ENCODE measurements around the gene RAB8B. TPM values are rescaled to one million over a fixed set of nuclear protein-coding genes. Genes with fewer than 3 reads are reported as not detected.

RAB8B gene
- total and polyA plus RNA-seq, 2 of the 13 experiments (the other 11 are each of a cell fraction or from before 2014, with no cell fraction given), result 6.8 to 14.2 TPM

DNA sequence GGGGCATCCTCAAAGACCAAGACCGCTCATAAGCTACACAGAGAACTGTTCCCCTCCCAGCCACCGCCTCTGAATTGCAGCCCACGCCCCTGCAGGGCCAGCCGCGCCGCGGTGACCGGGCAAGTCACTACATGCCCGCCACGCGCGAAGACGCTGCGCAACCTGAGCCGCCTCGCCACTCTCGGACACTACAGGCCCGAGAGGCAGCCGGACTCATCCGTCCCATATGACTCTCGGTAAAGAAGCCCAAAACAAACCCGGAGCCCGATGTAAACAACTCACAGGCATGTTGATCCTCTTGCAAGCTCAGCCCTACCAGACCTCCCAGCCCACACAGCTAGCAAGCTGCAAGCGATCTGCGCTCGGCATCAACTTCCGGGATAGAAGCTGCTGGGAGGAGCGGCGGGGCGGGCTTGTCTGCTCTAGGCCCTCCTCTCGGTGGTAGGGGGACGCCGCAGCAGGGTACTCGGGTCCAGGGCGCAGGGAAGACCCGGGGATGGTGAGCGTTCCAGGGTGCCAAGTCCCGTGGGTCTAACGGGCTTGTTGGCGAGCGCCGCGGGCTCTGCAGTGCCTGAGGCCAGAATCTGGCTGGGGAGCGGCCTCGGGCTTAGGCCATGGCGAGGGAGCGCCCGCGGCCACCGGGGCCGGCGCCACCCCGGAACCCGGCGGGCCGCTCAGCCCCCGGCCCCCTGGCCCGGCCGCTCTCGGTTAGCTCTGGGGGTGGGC, 32.1 kb upstream of the RAB8B start, which contains the start of gene RPS27L (continued):
- TF ChIP-seq CEBPB (IDR thresholded peaks at IDR 0.05; ENCODE audit: borderline replicate concordance, low read depth, low read length), result no peak
- TF ChIP-seq CBFB (CRISPR knock-in tag; IDR thresholded peaks at IDR 0.05), result no peak; the same call in 1 of the 2 replicates
- 0 out of 2 replicates have a peak, but pooled peaks have one; percentile 14 for TF ChIP-seq PPARG (CRISPR knock-in tag; conservative IDR thresholded peaks at IDR 0.05)
- TF ChIP-seq NFRKB (IDR thresholded peaks at IDR 0.05), result no peak
- TF ChIP-seq, protein P1, sequence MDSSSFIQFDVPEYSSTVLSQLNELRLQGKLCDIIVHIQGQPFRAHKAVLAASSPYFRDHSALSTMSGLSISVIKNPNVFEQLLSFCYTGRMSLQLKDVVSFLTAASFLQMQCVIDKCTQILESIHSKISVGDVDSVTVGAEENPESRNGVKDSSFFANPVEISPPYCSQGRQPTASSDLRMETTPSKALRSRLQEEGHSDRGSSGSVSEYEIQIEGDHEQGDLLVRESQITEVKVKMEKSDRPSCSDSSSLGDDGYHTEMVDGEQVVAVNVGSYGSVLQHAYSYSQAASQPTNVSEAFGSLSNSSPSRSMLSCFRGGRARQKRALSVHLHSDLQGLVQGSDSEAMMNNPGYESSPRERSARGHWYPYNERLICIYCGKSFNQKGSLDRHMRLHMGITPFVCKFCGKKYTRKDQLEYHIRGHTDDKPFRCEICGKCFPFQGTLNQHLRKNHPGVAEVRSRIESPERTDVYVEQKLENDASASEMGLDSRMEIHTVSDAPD (CRISPR knock-in tag; IDR thresholded peaks at IDR 0.05), result no peak
- no peak for TF ChIP-seq ZNF773 (CRISPR knock-in tag; IDR thresholded peaks at IDR 0.05; ENCODE audit: borderline replicate concordance)
- no peak for TF ChIP-seq SNAPC2 (CRISPR knock-in tag; IDR thresholded peaks at IDR 0.05)
- TF ChIP-seq, protein P2, sequence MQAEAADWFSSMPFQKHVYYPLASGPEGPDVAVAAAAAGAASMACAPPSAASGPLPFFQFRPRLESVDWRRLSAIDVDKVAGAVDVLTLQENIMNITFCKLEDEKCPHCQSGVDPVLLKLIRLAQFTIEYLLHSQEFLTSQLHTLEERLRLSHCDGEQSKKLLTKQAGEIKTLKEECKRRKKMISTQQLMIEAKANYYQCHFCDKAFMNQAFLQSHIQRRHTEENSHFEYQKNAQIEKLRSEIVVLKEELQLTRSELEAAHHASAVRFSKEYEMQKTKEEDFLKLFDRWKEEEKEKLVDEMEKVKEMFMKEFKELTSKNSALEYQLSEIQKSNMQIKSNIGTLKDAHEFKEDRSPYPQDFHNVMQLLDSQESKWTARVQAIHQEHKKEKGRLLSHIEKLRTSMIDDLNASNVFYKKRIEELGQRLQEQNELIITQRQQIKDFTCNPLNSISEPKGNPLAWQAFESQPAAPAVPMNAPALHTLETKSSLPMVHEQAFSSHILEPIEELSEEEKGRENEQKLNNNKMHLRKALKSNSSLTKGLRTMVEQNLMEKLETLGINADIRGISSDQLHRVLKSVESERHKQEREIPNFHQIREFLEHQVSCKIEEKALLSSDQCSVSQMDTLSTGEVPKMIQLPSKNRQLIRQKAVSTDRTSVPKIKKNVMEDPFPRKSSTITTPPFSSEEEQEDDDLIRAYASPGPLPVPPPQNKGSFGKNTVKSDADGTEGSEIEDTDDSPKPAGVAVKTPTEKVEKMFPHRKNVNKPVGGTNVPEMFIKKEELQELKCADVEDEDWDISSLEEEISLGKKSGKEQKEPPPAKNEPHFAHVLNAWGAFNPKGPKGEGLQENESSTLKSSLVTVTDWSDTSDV (CRISPR knock-in tag; IDR thresholded peaks at IDR 0.05), result peak; percentile 85; the same call in 1 of the 2 replicates
- TF ChIP-seq MLLT10 (CRISPR knock-in tag; IDR thresholded peaks at IDR 0.05), result no peak
- 0 out of 2 replicates have a peak, but pooled peaks have one; percentile 34 for TF ChIP-seq ZNF761 (CRISPR knock-in tag; conservative IDR thresholded peaks at IDR 0.05)
- TF ChIP-seq ZC3H13 (CRISPR knock-in tag; IDR thresholded peaks at IDR 0.05), result no peak
- TF ChIP-seq ZKSCAN1 (IDR thresholded peaks at IDR 0.05; ENCODE audit: low read length), result no peak
- TF ChIP-seq HDAC1 (CRISPR knock-in tag; IDR thresholded peaks at IDR 0.05), result peak; percentile 88
- peak; percentile 86 for TF ChIP-seq SP5 (CRISPR knock-in tag; IDR thresholded peaks at IDR 0.05; ENCODE audit: borderline replicate concordance, low read depth)
- 0 out of 2 replicates have a peak, but pooled peaks have one; percentile 17 for TF ChIP-seq ZNF333 (CRISPR knock-in tag; IDR thresholded peaks at IDR 0.05; ENCODE audit: borderline replicate concordance)
- TF ChIP-seq, protein P3, sequence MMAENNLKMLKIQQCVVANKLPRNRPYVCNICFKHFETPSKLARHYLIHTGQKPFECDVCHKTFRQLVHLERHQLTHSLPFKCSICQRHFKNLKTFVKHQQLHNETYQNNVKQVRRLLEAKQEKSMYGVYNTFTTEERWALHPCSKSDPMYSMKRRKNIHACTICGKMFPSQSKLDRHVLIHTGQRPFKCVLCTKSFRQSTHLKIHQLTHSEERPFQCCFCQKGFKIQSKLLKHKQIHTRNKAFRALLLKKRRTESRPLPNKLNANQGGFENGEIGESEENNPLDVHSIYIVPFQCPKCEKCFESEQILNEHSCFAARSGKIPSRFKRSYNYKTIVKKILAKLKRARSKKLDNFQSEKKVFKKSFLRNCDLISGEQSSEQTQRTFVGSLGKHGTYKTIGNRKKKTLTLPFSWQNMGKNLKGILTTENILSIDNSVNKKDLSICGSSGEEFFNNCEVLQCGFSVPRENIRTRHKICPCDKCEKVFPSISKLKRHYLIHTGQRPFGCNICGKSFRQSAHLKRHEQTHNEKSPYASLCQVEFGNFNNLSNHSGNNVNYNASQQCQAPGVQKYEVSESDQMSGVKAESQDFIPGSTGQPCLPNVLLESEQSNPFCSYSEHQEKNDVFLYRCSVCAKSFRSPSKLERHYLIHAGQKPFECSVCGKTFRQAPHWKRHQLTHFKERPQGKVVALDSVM (CRISPR knock-in tag; IDR thresholded peaks at IDR 0.05), result no peak; the same call in 1 of the 2 replicates
- TF ChIP-seq POLR2AphosphoS5 (IDR thresholded peaks at IDR 0.05; ENCODE audit: low read depth, low read length), result peak; percentile 98
- TF ChIP-seq, protein P4, sequence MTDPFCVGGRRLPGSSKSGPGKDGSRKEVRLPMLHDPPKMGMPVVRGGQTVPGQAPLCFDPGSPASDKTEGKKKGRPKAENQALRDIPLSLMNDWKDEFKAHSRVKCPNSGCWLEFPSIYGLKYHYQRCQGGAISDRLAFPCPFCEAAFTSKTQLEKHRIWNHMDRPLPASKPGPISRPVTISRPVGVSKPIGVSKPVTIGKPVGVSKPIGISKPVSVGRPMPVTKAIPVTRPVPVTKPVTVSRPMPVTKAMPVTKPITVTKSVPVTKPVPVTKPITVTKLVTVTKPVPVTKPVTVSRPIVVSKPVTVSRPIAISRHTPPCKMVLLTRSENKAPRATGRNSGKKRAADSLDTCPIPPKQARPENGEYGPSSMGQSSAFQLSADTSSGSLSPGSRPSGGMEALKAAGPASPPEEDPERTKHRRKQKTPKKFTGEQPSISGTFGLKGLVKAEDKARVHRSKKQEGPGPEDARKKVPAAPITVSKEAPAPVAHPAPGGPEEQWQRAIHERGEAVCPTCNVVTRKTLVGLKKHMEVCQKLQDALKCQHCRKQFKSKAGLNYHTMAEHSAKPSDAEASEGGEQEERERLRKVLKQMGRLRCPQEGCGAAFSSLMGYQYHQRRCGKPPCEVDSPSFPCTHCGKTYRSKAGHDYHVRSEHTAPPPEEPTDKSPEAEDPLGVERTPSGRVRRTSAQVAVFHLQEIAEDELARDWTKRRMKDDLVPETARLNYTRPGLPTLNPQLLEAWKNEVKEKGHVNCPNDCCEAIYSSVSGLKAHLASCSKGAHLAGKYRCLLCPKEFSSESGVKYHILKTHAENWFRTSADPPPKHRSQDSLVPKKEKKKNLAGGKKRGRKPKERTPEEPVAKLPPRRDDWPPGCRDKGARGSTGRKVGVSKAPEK (CRISPR knock-in tag; IDR thresholded peaks at IDR 0.05; ENCODE audit: borderline replicate concordance), result no peak
- no peak for TF ChIP-seq TRIM24 (CRISPR knock-in tag; IDR thresholded peaks at IDR 0.05)
- TF ChIP-seq SRSF1 (optimal IDR thresholded peaks at IDR 0.05; ENCODE audit: low read depth, low read length), result peak; percentile 74
- peak; percentile 42 for TF ChIP-seq ZNF777 (CRISPR knock-in tag; IDR thresholded peaks at IDR 0.05)

All from HepG2 (cell line).